PC-9 (cell line): Measurements from ENCODE around the gene OR9Q1.

Experiments used
- EZH2 ChIP-seq: fragments of 200-600 bp; sonication (generic); IDR thresholded peaks from 2 replicates; pipeline ENCODE4 v1.8.0; 2017; ENCODE audit warnings: antibody characterized with exemption, low read depth
- TF ChIP-seq, protein P1 (sequence below): fragments of 200-600 bp; sonication (generic); conservative IDR thresholded peaks from 2 replicates; pipeline ENCODE4 v1.6.1; 2017; ENCODE audit warnings: mixed run types, antibody characterized with exemption, mild to moderate bottlenecking, moderate library complexity

DNA sequence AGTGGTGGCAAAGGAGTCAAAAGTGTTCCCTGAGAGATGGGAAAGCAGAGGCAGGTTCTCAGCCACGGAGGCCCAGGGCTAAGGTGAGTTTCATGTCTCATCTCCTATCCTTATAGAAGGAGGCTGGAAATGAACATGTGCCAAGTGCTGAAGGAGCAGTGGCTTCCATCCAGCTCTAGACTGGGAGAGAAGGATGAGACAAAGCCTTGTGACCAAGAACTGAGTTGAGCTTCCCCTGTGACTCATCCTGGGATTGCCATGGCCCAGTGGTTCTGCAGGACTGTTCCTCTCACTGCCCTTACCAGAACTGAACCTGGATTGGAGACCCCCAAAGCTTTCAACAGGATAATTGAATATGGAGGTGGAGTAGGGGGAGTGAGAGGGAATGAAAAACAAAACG, 16.7 kb upstream of the OR9Q1 start:
- TF ChIP-seq, protein P1, sequence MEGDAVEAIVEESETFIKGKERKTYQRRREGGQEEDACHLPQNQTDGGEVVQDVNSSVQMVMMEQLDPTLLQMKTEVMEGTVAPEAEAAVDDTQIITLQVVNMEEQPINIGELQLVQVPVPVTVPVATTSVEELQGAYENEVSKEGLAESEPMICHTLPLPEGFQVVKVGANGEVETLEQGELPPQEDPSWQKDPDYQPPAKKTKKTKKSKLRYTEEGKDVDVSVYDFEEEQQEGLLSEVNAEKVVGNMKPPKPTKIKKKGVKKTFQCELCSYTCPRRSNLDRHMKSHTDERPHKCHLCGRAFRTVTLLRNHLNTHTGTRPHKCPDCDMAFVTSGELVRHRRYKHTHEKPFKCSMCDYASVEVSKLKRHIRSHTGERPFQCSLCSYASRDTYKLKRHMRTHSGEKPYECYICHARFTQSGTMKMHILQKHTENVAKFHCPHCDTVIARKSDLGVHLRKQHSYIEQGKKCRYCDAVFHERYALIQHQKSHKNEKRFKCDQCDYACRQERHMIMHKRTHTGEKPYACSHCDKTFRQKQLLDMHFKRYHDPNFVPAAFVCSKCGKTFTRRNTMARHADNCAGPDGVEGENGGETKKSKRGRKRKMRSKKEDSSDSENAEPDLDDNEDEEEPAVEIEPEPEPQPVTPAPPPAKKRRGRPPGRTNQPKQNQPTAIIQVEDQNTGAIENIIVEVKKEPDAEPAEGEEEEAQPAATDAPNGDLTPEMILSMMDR, result no peak
- TF ChIP-seq EZH2, result no peak
